GM23338 (cell line): ENCODE measurements around the gene CEND1. TPM values are rescaled to one million over a fixed set of nuclear protein-coding genes. Genes with fewer than 3 reads are reported as not detected.

ENCODE experiments used
- ZNF331 ChIP-seq: fragments of 250-450 bp; sonication (Bioruptor Pico); IDR thresholded peaks from 2 replicates; pipeline ENCODE4 v1.5.0; 2020; ENCODE audit warnings: low read depth, mild to moderate bottlenecking, moderate library complexity
- ZNF462 ChIP-seq: fragments of 250-450 bp; sonication (Bioruptor Pico); IDR thresholded peaks from 2 replicates; pipeline ENCODE4 v1.5.0; 2020; ENCODE audit warnings: mild to moderate bottlenecking, moderate library complexity
- polyA plus RNA-seq: library from polyadenylated mRNA; unstranded; fragments of >200 nt; fragmentation: Nextera tagmentation; extraction: Ambion mirVana; gene quantifications from 2 replicates; pipeline ENCODE4 v1.2.1, GENCODE V29; 2016
- total RNA-seq: library from RNA; depleted of rRNA; stranded (reverse); fragments of >200 nt; shearing (Covaris generic); gene quantifications from 2 replicates; pipeline ENCODE4 v1.2.3, GENCODE V29; 2014
- TF ChIP-seq, protein P1 (sequence below): IDR thresholded peaks from one replicate; pipeline ENCODE4 v1.6.1; 2018; ENCODE audit warnings: antibody characterized with exemption; ENCODE audit not compliant: unreplicated experiment

CEND1 gene
- total and polyA plus RNA-seq, 2 experiments from 2014 or later, result 4.8 to 5.5 TPM

DNA sequence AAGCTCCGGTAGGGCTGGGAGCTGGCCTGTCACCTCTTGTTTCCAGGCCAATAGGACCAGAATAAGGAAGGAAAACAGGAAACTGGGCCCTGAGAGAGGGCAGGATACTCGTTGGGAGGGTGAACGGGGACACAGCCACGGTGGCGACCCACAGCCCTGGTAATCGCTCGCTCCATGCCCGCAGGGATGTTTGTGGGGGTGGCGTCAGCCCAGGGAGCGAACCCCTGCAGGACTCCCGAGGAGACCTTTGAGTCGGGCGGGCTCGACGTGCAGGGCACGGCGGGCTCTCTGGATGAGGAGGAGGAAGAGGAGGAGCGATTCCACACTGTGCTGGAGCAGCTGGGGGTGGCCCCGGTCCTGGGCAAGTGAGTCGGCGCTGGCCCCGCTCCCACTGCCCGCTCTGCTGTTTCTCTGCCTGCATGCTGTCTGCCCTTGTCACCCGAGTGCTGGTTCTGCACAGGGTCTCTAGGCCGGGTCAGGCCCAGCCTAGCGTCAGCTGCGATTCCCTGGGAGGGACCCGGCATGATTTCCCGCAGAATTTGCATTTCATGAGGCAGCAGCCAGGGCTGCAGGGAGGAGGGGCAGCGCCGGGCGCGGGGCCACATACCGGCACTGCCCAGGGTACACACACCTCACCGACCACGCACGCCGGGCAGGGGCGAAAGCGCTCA lies 39.4 kb upstream of the CEND1 start (continued):
- TF ChIP-seq ZNF462 (CRISPR knock-in tag), result no peak
- no peak for TF ChIP-seq ZNF331 (CRISPR knock-in tag)
- TF ChIP-seq, protein P1, sequence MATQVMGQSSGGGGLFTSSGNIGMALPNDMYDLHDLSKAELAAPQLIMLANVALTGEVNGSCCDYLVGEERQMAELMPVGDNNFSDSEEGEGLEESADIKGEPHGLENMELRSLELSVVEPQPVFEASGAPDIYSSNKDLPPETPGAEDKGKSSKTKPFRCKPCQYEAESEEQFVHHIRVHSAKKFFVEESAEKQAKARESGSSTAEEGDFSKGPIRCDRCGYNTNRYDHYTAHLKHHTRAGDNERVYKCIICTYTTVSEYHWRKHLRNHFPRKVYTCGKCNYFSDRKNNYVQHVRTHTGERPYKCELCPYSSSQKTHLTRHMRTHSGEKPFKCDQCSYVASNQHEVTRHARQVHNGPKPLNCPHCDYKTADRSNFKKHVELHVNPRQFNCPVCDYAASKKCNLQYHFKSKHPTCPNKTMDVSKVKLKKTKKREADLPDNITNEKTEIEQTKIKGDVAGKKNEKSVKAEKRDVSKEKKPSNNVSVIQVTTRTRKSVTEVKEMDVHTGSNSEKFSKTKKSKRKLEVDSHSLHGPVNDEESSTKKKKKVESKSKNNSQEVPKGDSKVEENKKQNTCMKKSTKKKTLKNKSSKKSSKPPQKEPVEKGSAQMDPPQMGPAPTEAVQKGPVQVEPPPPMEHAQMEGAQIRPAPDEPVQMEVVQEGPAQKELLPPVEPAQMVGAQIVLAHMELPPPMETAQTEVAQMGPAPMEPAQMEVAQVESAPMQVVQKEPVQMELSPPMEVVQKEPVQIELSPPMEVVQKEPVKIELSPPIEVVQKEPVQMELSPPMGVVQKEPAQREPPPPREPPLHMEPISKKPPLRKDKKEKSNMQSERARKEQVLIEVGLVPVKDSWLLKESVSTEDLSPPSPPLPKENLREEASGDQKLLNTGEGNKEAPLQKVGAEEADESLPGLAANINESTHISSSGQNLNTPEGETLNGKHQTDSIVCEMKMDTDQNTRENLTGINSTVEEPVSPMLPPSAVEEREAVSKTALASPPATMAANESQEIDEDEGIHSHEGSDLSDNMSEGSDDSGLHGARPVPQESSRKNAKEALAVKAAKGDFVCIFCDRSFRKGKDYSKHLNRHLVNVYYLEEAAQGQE, result no peak
